Medulla oblongata (tissue), 1 donor: ENCODE measurements around the gene GMDS.

Experiments
- DNase-seq: peaks from one replicate; pipeline ENCODE4 v3.0.0-alpha.2; 2015; ENCODE audit errors: extremely low spot score

The GMDS gene

GRCh38 chr6:1739680-1740079 lies 505.7 kb downstream of the GMDS start:
- no peak for DNase-seq

- no peak for DNase-seq
Measured at GRCh38 chr6:1739220-1739619, 506.2 kb downstream of the GMDS start.

- no peak for DNase-seq
Measured at GRCh38 chr6:1738558-1739081, 506.8 kb downstream of the GMDS start.

GRCh38 chr6:1737463-1738311 lies 507.7 kb downstream of the GMDS start:
- no peak for DNase-seq

- no peak for DNase-seq
Measured at GRCh38 chr6:1736346-1737105, 508.9 kb downstream of the GMDS start.

GRCh38 chr6:1735239-1735803 lies 510.1 kb downstream of the GMDS start:
- no peak for DNase-seq

GRCh38 chr6:1730882-1731281 lies 514.5 kb downstream of the GMDS start:
- DNase-seq = no peak

GRCh38 chr6:1729750-1730140 lies 515.7 kb downstream of the GMDS start:
- no peak for DNase-seq

- DNase-seq = no peak
Measured at GRCh38 chr6:1729133-1729749, 516.2 kb downstream of the GMDS start.

GRCh38 chr6:1726341-1726768 lies 519.0 kb downstream of the GMDS start:
- DNase-seq = no peak

- DNase-seq = no peak
Measured at GRCh38 chr6:1724616-1725015, 520.8 kb downstream of the GMDS start.

GRCh38 chr6:1724124-1724523 lies 521.3 kb downstream of the GMDS start:
- DNase-seq = no peak

GRCh38 chr6:1722801-1723200 lies 522.6 kb downstream of the GMDS start:
- DNase-seq = no peak

- DNase-seq = no peak
Measured at GRCh38 chr6:1720620-1721322, 524.6 kb downstream of the GMDS start.

- no peak for DNase-seq
Measured at GRCh38 chr6:1719922-1720321, 525.5 kb downstream of the GMDS start.

GRCh38 chr6:1716868-1717267 lies 528.5 kb downstream of the GMDS start:
- no peak for DNase-seq

GRCh38 chr6:1716396-1716795 lies 529.0 kb downstream of the GMDS start:
- DNase-seq = no peak

- no peak for DNase-seq
Measured at GRCh38 chr6:1715336-1715735, 530.1 kb downstream of the GMDS start.

GRCh38 chr6:1714654-1715053 lies 530.8 kb downstream of the GMDS start:
- no peak for DNase-seq

GRCh38 chr6:1713016-1713600 lies 532.3 kb downstream of the GMDS start:
- no peak for DNase-seq

GRCh38 chr6:1712451-1712850 lies 533.0 kb downstream of the GMDS start:
- DNase-seq = no peak
